Smooth muscle cell (in vitro differentiated cells): ENCODE measurements around the gene APOBEC4. TPM values are rescaled to one million over a fixed set of nuclear protein-coding genes. Genes with fewer than 3 reads are reported as not detected.

Experiments used
- DNase-seq: peaks from one replicate; lab custom pipeline; 2025; ENCODE audit not compliant: unreplicated experiment; lab: John Stamatoyannopoulos, UW
- H2AFZ ChIP-seq: fragments of 200-600 bp; sonication (generic); 2 replicates; pipeline ENCODE4 v1.6.0; 2016; ENCODE audit warnings: antibody characterized with exemption, low read depth, mild to moderate bottlenecking
- H3F3A ChIP-seq: fragments of 200-600 bp; sonication (generic); 2 replicates; pipeline ENCODE4 v1.6.0; 2017; ENCODE audit warnings: antibody characterized with exemption, low read depth
- H3K27ac ChIP-seq: fragments of 200-600 bp; sonication (generic); 2 replicates; pipeline ENCODE4 v1.5.1; 2016; ENCODE audit warnings: low read depth, mild to moderate bottlenecking
- H3K27me3 ChIP-seq: fragments of 200-600 bp; sonication (generic); 2 replicates; pipeline ENCODE4 v1.6.1; 2016; ENCODE audit warnings: low read depth, mild to moderate bottlenecking
- H3K36me3 ChIP-seq: fragments of 200-600 bp; sonication (generic); 2 replicates; pipeline ENCODE4 v1.5.1; 2016; ENCODE audit warnings: low read depth
- H3K4me1 ChIP-seq: fragments of 200-600 bp; sonication (generic); 2 replicates; pipeline ENCODE4 v1.5.1; 2016; ENCODE audit warnings: low read depth
- H3K4me2 ChIP-seq: fragments of 200-600 bp; sonication (generic); 2 replicates; pipeline ENCODE4 v1.6.0; 2016; ENCODE audit warnings: mild to moderate bottlenecking
- H3K4me3 ChIP-seq: fragments of 200-600 bp; sonication (generic); 2 replicates; pipeline ENCODE4 v1.5.1; 2016; ENCODE audit warnings: mild to moderate bottlenecking
- H3K79me2 ChIP-seq: fragments of 200-600 bp; sonication (generic); 2 replicates; pipeline ENCODE4 v1.6.0; 2016; ENCODE audit warnings: low read depth, mild to moderate bottlenecking
- H3K9ac ChIP-seq: fragments of 200-600 bp; sonication (generic); 2 replicates; pipeline ENCODE4 v1.6.0; 2016; ENCODE audit warnings: low read depth
- H3K9me3 ChIP-seq: fragments of 200-600 bp; sonication (generic); replicated peaks from 2 replicates; pipeline ENCODE4 v1.5.1; 2016; ENCODE audit warnings: low read depth
- H4K20me1 ChIP-seq: fragments of 200-600 bp; sonication (generic); 2 replicates; pipeline ENCODE4 v1.6.0; 2016; ENCODE audit warnings: low read depth
- CTCF ChIP-seq: fragments of 200-600 bp; sonication (generic); IDR thresholded peaks from 2 replicates; pipeline ENCODE4 v1.5.1; 2017; ENCODE audit warnings: borderline replicate concordance, mild to moderate bottlenecking, antibody characterized with exemption; ENCODE audit not compliant: insufficient read depth, poor library complexity, severe bottlenecking
- WGBS: methylation state at CpG from one replicate; pipeline ENCODE4 v1.1.7; 2016; ENCODE audit warnings: low lambda C conversion rate; 5-methylcytosine and 5-hydroxymethylcytosine counted together
- polyA plus RNA-seq: library from polyadenylated mRNA; unstranded; fragments of >200 nt; fragmentation: Nextera tagmentation; extraction: Ambion mirVana; gene quantifications from 2 replicates; pipeline ENCODE4 v1.2.1, GENCODE V29; 2016
- total RNA-seq: library from RNA; depleted of rRNA; stranded (reverse); fragments of >200 nt; gene quantifications from 2 replicates; pipeline ENCODE4 v1.2.3, GENCODE V29; 2014

The APOBEC4 gene
- total and polyA plus RNA-seq, 2 experiments from 2014 or later: not detected

- no peaks in the 10 kb centered on the region for H3K9me3 ChIP-seq
- no peak overlapping the region for H2AFZ ChIP-seq
- TF ChIP-seq CTCF: no peak
- no peak overlapping the region for H3K4me2 ChIP-seq
- no peak overlapping the region for H3K4me3 ChIP-seq
- H3F3A ChIP-seq: no peaks in the 10 kb centered on the region
- 0% methylated on average over 2 of the region's 2 CpGs for WGBS
- H4K20me1 ChIP-seq: no peaks in the 10 kb centered on the region
- no peak overlapping the region for H3K9ac ChIP-seq
- no peak for DNase-seq
- no peaks in the 10 kb centered on the region for H3K79me2 ChIP-seq
- H3K27me3 ChIP-seq: no peaks in the 10 kb centered on the region
- H3K4me1 ChIP-seq: no peaks in the 10 kb centered on the region
- no peaks in the 10 kb centered on the region for H3K36me3 ChIP-seq
- H3K27ac ChIP-seq: no peak overlapping the region
Measured at GRCh38 chr1:183611021-183611420, 42.1 kb downstream of the APOBEC4 start.

GRCh38 chr1:183609759-183610452, 43.2 kb downstream of the APOBEC4 start:
- WGBS: 53% methylated on average over 3 of the region's 3 CpGs
- TF ChIP-seq CTCF: no peak
- DNase-seq: no peak
- no peak overlapping the region for H3K27ac ChIP-seq
- H3K9me3 ChIP-seq: no peaks in the 10 kb centered on the region
- no peaks in the 10 kb centered on the region for H3K36me3 ChIP-seq
- H2AFZ ChIP-seq: no peak overlapping the region
- no peaks in the 10 kb centered on the region for H3K4me1 ChIP-seq
- H3K79me2 ChIP-seq: no peaks in the 10 kb centered on the region
- no peak overlapping the region for H3K4me3 ChIP-seq
- H4K20me1 ChIP-seq: no peaks in the 10 kb centered on the region
- H3K9ac ChIP-seq: no peak overlapping the region
- no peaks in the 10 kb centered on the region for H3K27me3 ChIP-seq
- H3K4me2 ChIP-seq: no peak overlapping the region
- H3F3A ChIP-seq: no peaks in the 10 kb centered on the region

GRCh38 chr1:183609313-183609712, 43.8 kb downstream of the APOBEC4 start:
- no peaks in the 10 kb centered on the region for H3K27me3 ChIP-seq
- no peaks in the 10 kb centered on the region for H3F3A ChIP-seq
- 84% methylated on average over 5 of the region's 5 CpGs for WGBS
- no peaks in the 10 kb centered on the region for H3K79me2 ChIP-seq
- no peaks in the 10 kb centered on the region for H3K4me1 ChIP-seq
- no peaks in the 10 kb centered on the region for H3K36me3 ChIP-seq
- no peak overlapping the region for H3K4me2 ChIP-seq
- TF ChIP-seq CTCF: peak; percentile 28
- no peak overlapping the region for H3K4me3 ChIP-seq
- H3K9me3 ChIP-seq: no peaks in the 10 kb centered on the region
- H3K27ac ChIP-seq: no peak overlapping the region
- H2AFZ ChIP-seq: no peak overlapping the region
- no peak overlapping the region for H3K9ac ChIP-seq
- no peaks in the 10 kb centered on the region for H4K20me1 ChIP-seq
- no peak for DNase-seq
